Body of pancreas (tissue), 4 donors: ENCODE measurements around the gene CYP8B1. TPM values are rescaled to one million over a fixed set of nuclear protein-coding genes. Genes with fewer than 3 reads are reported as not detected.
A peak's percentile ranks its signal among the peaks of the same experiment; 100 is the strongest.

Source experiments
- ATAC-seq: fragments of 150-250 bp; one replicate; pipeline ENCODE4 v1.9.1; 2016
- DNase-seq, 4 donors: peaks; one replicate each; pipeline ENCODE4 v3.0.0-alpha.2; 2019
- H3K27ac ChIP-seq, 4 donors: fragments of 200-600 bp; sonication (generic); 1 replicate in 3 of 4; 2 replicates in 1 of 4; pipeline versions ENCODE4 v1.5.1 to v1.6.1; 2016 to 2019; ENCODE audit warnings: mild to moderate bottlenecking in 1 of 4, mixed read lengths in 1 of 4, moderate library complexity in 1 of 4
- H3K27me3 ChIP-seq, 2 donors: fragments of 200-600 bp; sonication (generic); one replicate each; pipeline ENCODE4 v1.6.0; 2016; ENCODE audit warnings: mild to moderate bottlenecking in 1 of 2
- H3K36me3 ChIP-seq, 2 donors: fragments of 200-600 bp; sonication (generic); replicated peaks in 1 of 2; 2 replicates each; pipeline ENCODE4 v1.5.1; 2016; ENCODE audit warnings: low read depth in 2 of 2; ENCODE audit not compliant: insufficient read depth in 1 of 2
- H3K4me1 ChIP-seq: fragments of 200-600 bp; sonication (generic); one replicate; pipeline ENCODE4 v1.6.0; 2016
- H3K4me3 ChIP-seq, 2 donors: fragments of 200-600 bp; sonication (generic); 1 replicate in 1 of 2; 2 replicates in 1 of 2; pipeline ENCODE4 v1.5.1; 2016 to 2019
- H3K9me3 ChIP-seq, 3 donors: fragments of 200-600 bp; sonication (generic); 1 replicate in 2 of 3; 2 replicates in 1 of 3; pipeline ENCODE4 v1.5.1; 2016
- CTCF ChIP-seq, 7 experiments: fragments of 450-650 bp in 4 of 7; fragments of 200-600 bp in 3 of 7; sonication (generic) in 3 of 7; IDR thresholded peaks; one replicate each; pipeline ENCODE4 v1.5.1; 2016 to 2019; ENCODE audit warnings: antibody characterized with exemption in 7 of 7
- POLR2A ChIP-seq, 3 donors: fragments of 450-650 bp; IDR thresholded peaks; one replicate each; pipeline ENCODE4 v1.6.1; 2016; ENCODE audit warnings: antibody characterized with exemption in 3 of 3, mild to moderate bottlenecking in 2 of 3
- WGBS, 2 donors: methylation state at CpG; one replicate each; pipeline ENCODE4 v1.1.5; 2017; 5-methylcytosine and 5-hydroxymethylcytosine counted together
- intact Hi-C: fragments of 100-400 bp; cut with DNase I; formaldehyde crosslinking; loops from one replicate; pipeline ENCODE4 v1.15.1; 2023
- total RNA-seq, 2 donors: library from RNA; depleted of rRNA; stranded (reverse); fragments of >200 nt; gene quantifications; one replicate each; pipeline ENCODE4 v1.1.0, GENCODE V29; 2016

Gene CYP8B1
- total RNA-seq, 2 donors from 2014 or later = not detected

GRCh38 chr3:42831321-42831713, 44.4 kb downstream of the CYP8B1 start:
- Histone ChIP-seq H3K9me3 (no peaks in the 10 kb centered on the region), H3K4me3 (no peak overlapping the region), H3K4me1 (no peaks in the 10 kb centered on the region), H3K27me3 (no peaks in the 10 kb centered on the region), H3K36me3 (no peaks in the 10 kb centered on the region), H3K27ac (no peak overlapping the region)
- ATAC-seq = peak; percentile 77
- DNase-seq = peak; percentile 74 to 81 (median 76)
- TF ChIP-seq POLR2A (IDR thresholded peaks at IDR 0.05) (no peak), CTCF (IDR thresholded peaks at IDR 0.05) (peak; percentile 42 to 81 (median 66))
- intact Hi-C loops = no loop called here
- WGBS, 2 donors = 21 to 31% methylated on average over 3 of the region's 3 CpGs

DNA sequence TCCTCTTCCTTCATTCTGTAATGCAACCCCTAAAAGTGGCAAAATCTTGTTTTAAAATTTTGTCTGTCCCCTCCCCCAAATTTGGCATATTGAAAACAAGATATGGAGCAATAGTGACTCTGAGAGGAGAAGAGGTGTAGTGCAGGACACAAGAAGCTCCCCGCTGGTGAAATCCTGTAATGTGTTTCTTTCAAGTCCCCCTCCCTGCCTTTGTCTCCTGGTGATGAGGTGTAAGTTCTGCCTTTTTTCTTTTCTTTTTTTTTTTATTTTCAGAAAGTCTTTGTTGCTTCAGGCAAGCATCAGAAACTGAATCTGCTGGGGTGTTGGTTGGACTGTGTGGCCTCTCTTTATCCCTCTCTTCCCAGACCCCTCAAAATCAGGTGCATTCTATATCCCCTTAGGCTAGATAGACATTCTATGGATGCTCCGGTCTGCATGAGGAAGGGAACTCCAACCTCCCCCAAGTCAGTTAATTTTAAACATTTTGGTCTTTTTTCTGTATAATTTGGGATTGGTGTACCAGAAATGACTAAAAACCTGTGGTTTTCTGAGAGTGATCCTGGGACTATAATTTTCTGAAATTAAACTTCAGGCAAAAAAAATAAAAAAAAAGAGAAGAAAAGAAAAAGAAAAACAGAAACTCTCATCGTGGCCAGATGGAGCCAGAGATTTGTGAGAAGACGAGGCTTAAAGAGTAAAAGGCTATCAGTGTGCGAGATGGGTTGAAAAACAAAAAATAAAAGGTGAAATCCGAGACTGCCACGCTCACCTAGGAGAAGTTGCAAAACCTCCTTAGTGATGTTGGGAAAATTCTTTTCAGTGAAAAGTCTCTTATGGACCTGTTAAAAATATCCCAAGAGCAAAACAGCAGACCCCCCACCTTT, 45.0 kb downstream of the CYP8B1 start:
- DNase-seq = peak in 1 of 4 donors; percentile 20
- H3K36me3 ChIP-seq = no peaks in the 10 kb centered on the region
- no peaks in the 10 kb centered on the region for H3K27me3 ChIP-seq
- H3K4me1 ChIP-seq = no peaks in the 10 kb centered on the region
- no peak overlapping the region for H3K4me3 ChIP-seq
- no peak overlapping the region for H3K27ac ChIP-seq
- TF ChIP-seq CTCF (IDR thresholded peaks at IDR 0.05) (peak; percentile 19 to 72 (median 58)), POLR2A (IDR thresholded peaks at IDR 0.05) (no peak)
- intact Hi-C loops = no loop called here
- H3K9me3 ChIP-seq = no peaks in the 10 kb centered on the region
- ATAC-seq = peak; percentile 52
- WGBS, 2 donors = 28 to 31% methylated on average over 7 of the region's 7 CpGs

- Histone ChIP-seq H3K4me1 (no peaks in the 10 kb centered on the region), H3K27me3 (no peaks in the 10 kb centered on the region), H3K9me3 (no peaks in the 10 kb centered on the region), H3K27ac (no peak overlapping the region), H3K36me3 (no peaks in the 10 kb centered on the region), H3K4me3 (no peak overlapping the region)
- intact Hi-C loops = no loop called here
- DNase-seq = no peak
- no peak for TF ChIP-seq POLR2A (IDR thresholded peaks at IDR 0.05)
- no peak for ATAC-seq
- WGBS, 2 donors = 67 to 71% methylated on average over 5 of the region's 5 CpGs
Measured at GRCh38 chr3:42829628-42830436, 45.8 kb downstream of the CYP8B1 start.

DNA sequence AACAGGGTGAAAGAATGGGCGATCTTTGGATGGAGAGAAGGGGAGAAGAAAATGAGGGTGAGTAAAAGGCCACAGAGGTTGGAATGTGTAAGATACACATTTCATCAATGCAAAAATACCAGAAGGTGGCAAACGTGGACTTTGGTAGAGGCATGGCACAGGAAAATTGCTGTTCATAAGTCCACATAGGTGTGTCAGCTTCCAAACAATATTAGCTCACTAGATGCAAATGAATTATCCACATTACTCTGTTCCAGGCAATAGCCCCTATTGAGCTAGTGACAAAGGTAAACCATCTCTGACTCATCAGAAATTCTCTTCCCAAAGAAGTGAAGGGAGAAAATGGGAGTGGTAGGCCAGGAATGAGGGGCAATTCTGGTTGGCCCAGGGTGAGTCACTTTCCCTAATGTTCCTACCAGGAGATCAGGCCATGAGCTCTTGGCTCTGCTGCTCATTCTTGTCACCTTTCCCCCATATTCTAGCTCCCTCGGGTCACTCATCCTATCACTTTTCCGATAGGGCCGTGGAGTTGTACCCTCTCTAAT, 46.5 kb downstream of the CYP8B1 start:
- DNase-seq (no peak), ATAC-seq (no peak)
- WGBS, 2 donors = 75 to 78% methylated on average over 5 of the region's 5 CpGs

More for the DNA sequence above, 46.5 kb downstream of the CYP8B1 start:
- TF ChIP-seq CTCF (IDR thresholded peaks at IDR 0.05) = no peak
- no peak for TF ChIP-seq POLR2A (IDR thresholded peaks at IDR 0.05)
- no peaks in the 10 kb centered on the region for H3K27me3 ChIP-seq
- no peak overlapping the region for H3K27ac ChIP-seq
- H3K4me3 ChIP-seq = no peak overlapping the region
- intact Hi-C loops = no loop called here
- H3K9me3 ChIP-seq = no peaks in the 10 kb centered on the region
- no peaks in the 10 kb centered on the region for H3K36me3 ChIP-seq
- no peaks in the 10 kb centered on the region for H3K4me1 ChIP-seq
